Measurements from ENCODE around the gene CEBPA. TPM values are rescaled to one million over a fixed set of nuclear protein-coding genes. Genes with fewer than 3 reads are reported as not detected.

CEBPA gene
- total RNA-seq, 2 experiments from 2014 or later, result 0.23 TPM; not detected in 1

GRCh38 chr19:33284756-33285155, 17.6 kb downstream of the CEBPA start:
- DNase-seq (no peak), ATAC-seq (no peak)
- Mint-ChIP-seq H3K27me3 (peaks cover 32% of the 10 kb centered on the region), H3K9me3 (ENCODE audit: low read depth) (peaks cover 9% of the 10 kb centered on the region), H3K4me1 (peaks cover 34% of the 10 kb centered on the region), H3K27ac (no peak overlapping the region), H3K4me3 (no peak overlapping the region), H3K36me3 (peaks cover 3% of the 10 kb centered on the region)
- CTCF ChIA-PET, result no interaction called here

DNA sequence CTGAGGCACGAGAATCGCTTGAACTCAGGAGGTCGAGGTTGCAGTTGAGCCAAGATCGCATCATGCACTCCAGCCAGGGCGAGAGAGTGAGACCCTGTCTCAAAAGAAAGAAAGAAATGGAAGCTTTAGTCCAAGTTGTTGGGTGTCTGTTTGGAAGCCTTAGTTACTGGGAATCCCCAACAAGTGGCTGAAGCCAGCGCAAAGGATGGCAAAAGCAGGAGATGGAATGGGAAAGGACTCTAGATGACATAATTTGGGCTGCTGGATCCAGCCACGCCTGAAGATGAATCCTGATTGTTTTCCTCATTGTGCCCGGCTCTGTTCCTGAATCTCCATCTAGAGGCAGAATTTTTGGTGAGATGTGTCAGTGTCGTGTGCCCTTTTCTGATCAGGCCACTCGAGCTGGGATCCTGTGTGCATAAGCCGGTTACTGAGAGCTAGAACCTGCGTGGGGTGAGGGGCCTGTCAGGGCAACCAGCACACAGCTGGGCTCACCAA, 18.1 kb downstream of the CEBPA start:
- H3K4me3 Mint-ChIP-seq, result no peak overlapping the region
- peaks cover 35% of the 10 kb centered on the region for H3K4me1 Mint-ChIP-seq
- H3K27ac Mint-ChIP-seq, result no peak overlapping the region
- H3K36me3 Mint-ChIP-seq, result peaks cover 3% of the 10 kb centered on the region
- CTCF ChIA-PET, result no interaction called here
- ATAC-seq, result no peak
- peaks cover 9% of the 10 kb centered on the region for H3K9me3 Mint-ChIP-seq (ENCODE audit: low read depth)
- H3K27me3 Mint-ChIP-seq, result peaks cover 32% of the 10 kb centered on the region
- no peak for DNase-seq

- no peak for ATAC-seq
- Mint-ChIP-seq H3K27ac (no peak overlapping the region), H3K27me3 (peaks cover 28% of the 10 kb centered on the region), H3K36me3 (peaks cover 3% of the 10 kb centered on the region), H3K4me1 (peaks cover 35% of the 10 kb centered on the region), H3K9me3 (ENCODE audit: low read depth) (peaks cover 5% of the 10 kb centered on the region), H3K4me3 (no peak overlapping the region)
- DNase-seq, result no peak
- CTCF ChIA-PET, result no interaction called here
These were observed 18.7 kb downstream of the CEBPA start for GRCh38 chr19:33283589-33283988.

GRCh38 chr19:33282036-33282671, 20.2 kb downstream of the CEBPA start:
- no peak overlapping the region for H3K27ac Mint-ChIP-seq
- peaks cover 24% of the 10 kb centered on the region for H3K27me3 Mint-ChIP-seq
- no peaks in the 10 kb centered on the region for H3K9me3 Mint-ChIP-seq (ENCODE audit: low read depth)
- H3K4me3 Mint-ChIP-seq, result no peak overlapping the region
- H3K36me3 Mint-ChIP-seq, result no peaks in the 10 kb centered on the region
- CTCF ChIA-PET, result no interaction called here
- ATAC-seq, result no peak
- H3K4me1 Mint-ChIP-seq, result peaks cover 25% of the 10 kb centered on the region
- DNase-seq, result no peak

GRCh38 chr19:33281296-33281926, 20.9 kb downstream of the CEBPA start:
- no peaks in the 10 kb centered on the region for H3K36me3 Mint-ChIP-seq
- DNase-seq, result no peak
- peaks cover 24% of the 10 kb centered on the region for H3K27me3 Mint-ChIP-seq
- H3K9me3 Mint-ChIP-seq (ENCODE audit: low read depth), result no peaks in the 10 kb centered on the region
- no peak overlapping the region for H3K27ac Mint-ChIP-seq
- no peak for ATAC-seq
- H3K4me3 Mint-ChIP-seq, result no peak overlapping the region
- CTCF ChIA-PET, result interaction anchor here (1.4 kb wide), 1 partner anchor 93 kb away, joined by 3 read pairs; no protein-coding TSS in a partner anchor
- peaks cover 19% of the 10 kb centered on the region for H3K4me1 Mint-ChIP-seq

- DNase-seq (peak; percentile 75), ATAC-seq (peak; percentile 90)
- CTCF ChIA-PET, result interaction anchor here (0.8 to 1.4 kb wide), 2 partner anchors 94 to 150 kb away, joined by 3 read pairs; no protein-coding TSS in a partner anchor
- Mint-ChIP-seq H3K36me3 (no peaks in the 10 kb centered on the region), H3K27ac (peak overlapping the region; percentile 77), H3K27me3 (peaks cover 22% of the 10 kb centered on the region), H3K9me3 (ENCODE audit: low read depth) (no peaks in the 10 kb centered on the region), H3K4me1 (peaks cover 16% of the 10 kb centered on the region), H3K4me3 (peak overlapping the region; percentile 10)
These were observed 21.9 kb downstream of the CEBPA start for GRCh38 chr19:33280351-33280921.

DNA sequence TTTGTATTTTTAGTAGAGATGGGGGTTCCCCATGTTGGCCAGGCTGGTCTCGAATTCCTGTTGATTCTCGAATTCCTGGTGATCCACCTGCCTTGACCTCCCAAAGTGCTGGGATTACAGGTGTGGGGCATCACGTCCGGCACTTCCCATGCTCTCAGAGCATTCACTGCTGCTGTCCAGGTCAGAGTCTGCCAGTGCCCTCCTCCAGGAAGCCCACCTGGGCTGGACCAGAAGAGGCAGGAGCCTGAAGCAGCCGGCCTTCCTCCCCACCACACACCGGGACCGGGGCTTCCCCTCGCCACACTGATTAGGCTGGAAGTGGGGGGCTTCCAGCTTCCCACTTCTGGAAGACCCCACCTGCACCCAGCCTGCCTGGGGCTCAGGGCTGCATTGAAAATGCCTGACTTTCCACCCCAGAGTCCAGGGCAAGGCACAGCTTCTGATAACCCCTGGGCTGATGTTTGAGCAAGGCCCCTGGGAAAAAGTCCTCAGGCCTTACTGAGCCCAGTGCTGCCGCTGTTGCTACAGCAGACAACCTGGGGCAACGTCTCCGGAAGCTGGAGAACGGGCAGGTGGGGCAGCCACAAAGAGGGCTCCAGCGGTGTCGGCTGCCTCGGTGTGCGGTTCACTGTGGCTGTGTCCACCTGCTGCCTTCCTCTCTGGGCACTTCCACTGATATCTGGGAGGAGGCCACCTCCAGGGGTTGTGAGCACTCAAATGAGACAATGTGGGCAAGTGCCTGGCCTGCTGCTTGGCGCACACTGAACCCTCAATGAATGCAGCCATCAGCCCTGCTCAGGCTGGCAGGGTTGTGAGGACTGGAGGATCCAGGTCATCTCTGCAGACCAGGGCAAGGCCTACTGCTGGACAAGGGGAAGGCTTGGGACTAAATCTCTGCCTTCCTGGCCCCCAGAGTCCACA, 22.6 kb downstream of the CEBPA start:
- peaks cover 18% of the 10 kb centered on the region for H3K27me3 Mint-ChIP-seq
- CTCF ChIA-PET, result interaction anchor here (0.8 to 1.4 kb wide), 3 partner anchors 34 to 151 kb away, joined by 3 read pairs; no protein-coding TSS in a partner anchor
- H3K27ac Mint-ChIP-seq, result peak overlapping the region; percentile 77
- no peak overlapping the region for H3K4me3 Mint-ChIP-seq
- H3K9me3 Mint-ChIP-seq (ENCODE audit: low read depth), result no peaks in the 10 kb centered on the region
- ATAC-seq (no peak), DNase-seq (no peak)
- H3K36me3 Mint-ChIP-seq, result no peaks in the 10 kb centered on the region
- H3K4me1 Mint-ChIP-seq, result peaks cover 14% of the 10 kb centered on the region

- CTCF ChIA-PET, result interaction anchor here (1.4 kb wide), 1 partner anchor 33 kb away, joined by 3 read pairs; no protein-coding TSS in a partner anchor
- H3K27ac Mint-ChIP-seq, result no peak overlapping the region
- no peak for DNase-seq
- peaks cover 20% of the 10 kb centered on the region for H3K4me1 Mint-ChIP-seq
- H3K36me3 Mint-ChIP-seq, result no peaks in the 10 kb centered on the region
- H3K9me3 Mint-ChIP-seq (ENCODE audit: low read depth), result no peaks in the 10 kb centered on the region
- no peak overlapping the region for H3K4me3 Mint-ChIP-seq
- peaks cover 14% of the 10 kb centered on the region for H3K27me3 Mint-ChIP-seq
- ATAC-seq, result no peak
These were observed 23.7 kb downstream of the CEBPA start for GRCh38 chr19:33278403-33279269.

GRCh38 chr19:33278023-33278402, 24.3 kb downstream of the CEBPA start:
- H3K36me3 Mint-ChIP-seq, result no peaks in the 10 kb centered on the region
- H3K4me1 Mint-ChIP-seq, result peaks cover 20% of the 10 kb centered on the region
- H3K27ac Mint-ChIP-seq, result no peak overlapping the region
- peaks cover 14% of the 10 kb centered on the region for H3K27me3 Mint-ChIP-seq
- ATAC-seq (no peak), DNase-seq (no peak)
- no peak overlapping the region for H3K4me3 Mint-ChIP-seq
- H3K9me3 Mint-ChIP-seq (ENCODE audit: low read depth), result no peaks in the 10 kb centered on the region
- CTCF ChIA-PET, result no interaction called here

- H3K36me3 Mint-ChIP-seq, result no peaks in the 10 kb centered on the region
- CTCF ChIA-PET, result no interaction called here
- ATAC-seq (no peak), DNase-seq (no peak)
- peaks cover 10% of the 10 kb centered on the region for H3K27me3 Mint-ChIP-seq
- no peak overlapping the region for H3K27ac Mint-ChIP-seq
- no peak overlapping the region for H3K4me3 Mint-ChIP-seq
- H3K9me3 Mint-ChIP-seq (ENCODE audit: low read depth), result no peaks in the 10 kb centered on the region
- H3K4me1 Mint-ChIP-seq, result peaks cover 20% of the 10 kb centered on the region
These were observed 24.9 kb downstream of the CEBPA start for GRCh38 chr19:33277434-33277833.

- ATAC-seq (no peak), DNase-seq (no peak)
- H3K27me3 Mint-ChIP-seq, result peaks cover 8% of the 10 kb centered on the region
- no peak overlapping the region for H3K4me3 Mint-ChIP-seq
- no peak overlapping the region for H3K27ac Mint-ChIP-seq
- CTCF ChIA-PET, result no interaction called here
- H3K4me1 Mint-ChIP-seq, result peaks cover 19% of the 10 kb centered on the region
- no peaks in the 10 kb centered on the region for H3K36me3 Mint-ChIP-seq
- no peaks in the 10 kb centered on the region for H3K9me3 Mint-ChIP-seq (ENCODE audit: low read depth)
These were observed 26.3 kb downstream of the CEBPA start for GRCh38 chr19:33275933-33276619.

- ATAC-seq (no peak), DNase-seq (no peak)
- no peaks in the 10 kb centered on the region for H3K9me3 Mint-ChIP-seq (ENCODE audit: low read depth)
- H3K27ac Mint-ChIP-seq, result no peak overlapping the region
- H3K36me3 Mint-ChIP-seq, result no peaks in the 10 kb centered on the region
- H3K4me1 Mint-ChIP-seq, result peaks cover 14% of the 10 kb centered on the region
- no peak overlapping the region for H3K4me3 Mint-ChIP-seq
- CTCF ChIA-PET, result no interaction called here
- H3K27me3 Mint-ChIP-seq, result peaks cover 8% of the 10 kb centered on the region
These were observed 26.8 kb downstream of the CEBPA start for GRCh38 chr19:33275559-33275932.
